ENCODE results near the gene SRPK2.
"Not testable (repeated sequence)": the region's sequence is repeated elsewhere in the genome, so short reads cannot be mapped to it uniquely, and the experiment has no call there.

The SRPK2 gene

GRCh38 chr7:105295596-105296352 is 92.9 kb downstream of the SRPK2 start:
- DNase-seq (ENCODE audit: extremely low read depth, low read depth): no peak
- no peak overlapping the region for H3K4me3 ChIP-seq (replicated peaks; ENCODE audit: low read depth, low read length)
- TF ChIP-seq CTCF (IDR thresholded peaks at IDR 0.05; ENCODE audit: low read depth, low read length, missing control alignments): no peak

GRCh38 chr7:105294482-105294881 is 94.2 kb downstream of the SRPK2 start:
- not testable (repeated sequence) for H3K4me3 ChIP-seq (replicated peaks; ENCODE audit: low read depth, low read length); DNase-seq (ENCODE audit: extremely low read depth, low read depth)

GRCh38 chr7:105289704-105290103 is 99.0 kb downstream of the SRPK2 start:
- no peak for DNase-seq (ENCODE audit: extremely low read depth, low read depth)
- no peak overlapping the region for H3K4me3 ChIP-seq (replicated peaks; ENCODE audit: low read depth, low read length)
- no peak for TF ChIP-seq CTCF (IDR thresholded peaks at IDR 0.05; ENCODE audit: low read depth, low read length, missing control alignments)

GRCh38 chr7:105286441-105286840 is 102.3 kb downstream of the SRPK2 start:
- no peak overlapping the region for H3K4me3 ChIP-seq (replicated peaks; ENCODE audit: low read depth, low read length)
- no peak for DNase-seq (ENCODE audit: extremely low read depth, low read depth)
- no peak for TF ChIP-seq CTCF (IDR thresholded peaks at IDR 0.05; ENCODE audit: low read depth, low read length, missing control alignments)

- no peak for TF ChIP-seq CTCF (IDR thresholded peaks at IDR 0.05; ENCODE audit: low read depth, low read length, missing control alignments)
- DNase-seq (ENCODE audit: extremely low read depth, low read depth): no peak
- no peak overlapping the region for H3K4me3 ChIP-seq (replicated peaks; ENCODE audit: low read depth, low read length)
These were observed 103.4 kb downstream of the SRPK2 start for GRCh38 chr7:105285118-105285874.

- no peak overlapping the region for H3K4me3 ChIP-seq (replicated peaks; ENCODE audit: low read depth, low read length)
- no peak for TF ChIP-seq CTCF (IDR thresholded peaks at IDR 0.05; ENCODE audit: low read depth, low read length, missing control alignments)
- DNase-seq (ENCODE audit: extremely low read depth, low read depth): no peak
These were observed 104.7 kb downstream of the SRPK2 start for GRCh38 chr7:105284014-105284413.

- no peak for TF ChIP-seq CTCF (IDR thresholded peaks at IDR 0.05; ENCODE audit: low read depth, low read length, missing control alignments)
- H3K4me3 ChIP-seq (replicated peaks; ENCODE audit: low read depth, low read length): no peak overlapping the region
- DNase-seq (ENCODE audit: extremely low read depth, low read depth): no peak
These were observed 106.8 kb downstream of the SRPK2 start for GRCh38 chr7:105281966-105282365.

Measured in HFF-Myc (cell line).